Stomach (tissue), 4 donors: Measurements from ENCODE around the gene CDK3.

ENCODE experiments used
- CTCF ChIP-seq, 7 experiments: fragments of 450-650 bp in 4 of 7; fragments of 200-600 bp in 3 of 7; sonication (generic) in 3 of 7; IDR thresholded peaks; one replicate each; pipeline ENCODE4 v1.5.1; 2016 to 2019; ENCODE audit warnings: antibody characterized with exemption in 7 of 7, control low read depth in 2 of 7, mild to moderate bottlenecking in 1 of 7
- POLR2A ChIP-seq, 4 donors: fragments of 450-650 bp; IDR thresholded peaks; one replicate each; pipeline ENCODE4 v1.6.1; 2016; ENCODE audit warnings: antibody characterized with exemption in 4 of 4, control low read depth in 2 of 4, mild to moderate bottlenecking in 1 of 4, moderate library complexity in 1 of 4

DNA sequence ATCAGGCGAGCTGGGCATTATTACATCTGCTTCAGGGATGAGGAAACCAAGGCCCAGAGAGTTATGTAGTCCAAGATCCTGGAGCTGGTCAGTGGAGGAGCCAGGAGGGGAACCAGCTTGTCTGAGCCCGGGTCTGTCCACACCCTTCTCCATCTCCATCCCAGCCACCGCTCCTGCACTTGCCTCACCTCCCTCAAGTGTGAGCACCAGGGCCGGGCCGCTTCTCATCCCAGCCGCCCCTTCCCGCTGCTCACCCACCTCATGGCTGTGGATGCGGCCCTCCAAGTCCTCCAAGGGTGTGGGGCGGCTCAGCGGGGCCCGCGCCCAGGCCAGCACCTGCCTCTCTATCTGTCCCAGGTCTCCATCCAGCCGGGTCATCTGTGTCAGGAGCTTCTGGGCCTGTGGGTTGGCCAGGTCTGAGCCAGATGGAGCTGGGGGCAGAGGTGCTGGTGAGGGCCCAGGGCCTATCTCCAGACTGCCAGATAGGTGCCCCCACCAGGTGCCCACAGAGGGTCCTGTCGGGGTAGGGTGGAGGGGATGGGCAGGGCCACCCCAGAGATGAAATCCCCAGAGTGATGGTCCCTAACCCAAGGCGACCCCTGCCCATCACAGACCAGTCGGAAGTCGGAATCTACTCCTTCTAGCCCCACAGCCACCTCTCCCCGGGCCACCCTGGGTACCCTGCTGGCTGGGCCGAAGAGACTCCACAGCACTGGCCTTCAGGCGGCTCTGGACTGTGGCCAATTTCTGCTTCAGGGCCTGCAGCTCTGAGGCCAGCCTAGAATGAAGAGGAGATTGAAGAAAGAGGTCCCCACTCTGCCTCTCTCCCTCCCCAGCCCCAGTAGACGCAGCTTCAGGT, 17.1 kb downstream of the CDK3 start:
- TF ChIP-seq CTCF (IDR thresholded peaks at IDR 0.05) (no peak), POLR2A (IDR thresholded peaks at IDR 0.05) (no peak)
